NCI-H187 (cell line): ENCODE results near the gene PTGDR.

Source experiments
- DNase-seq, 2 experiments: peaks; one replicate each; lab custom pipeline; 2025; lab: John Stamatoyannopoulos, UW

PTGDR gene

DNA sequence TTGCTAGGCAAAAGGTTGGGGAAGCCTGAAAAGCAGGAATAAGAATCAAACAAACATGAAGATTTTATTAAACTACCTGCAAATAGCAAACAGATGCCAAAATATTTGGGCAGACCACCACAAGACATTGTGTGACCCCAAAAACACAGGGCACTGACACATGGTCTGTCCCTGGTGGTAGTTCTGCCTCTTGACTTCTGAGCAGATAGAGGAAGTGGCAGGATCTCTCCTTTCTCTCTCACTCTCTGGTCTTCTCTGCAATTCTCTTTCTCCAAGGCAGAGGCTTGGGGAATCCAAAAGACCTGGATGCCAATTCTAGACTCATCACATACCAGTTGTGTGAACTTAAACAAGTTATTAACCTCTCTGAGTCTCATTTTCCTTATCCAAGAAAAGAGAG, 4.3 kb upstream of the PTGDR start:
- DNase-seq: no peak

DNA sequence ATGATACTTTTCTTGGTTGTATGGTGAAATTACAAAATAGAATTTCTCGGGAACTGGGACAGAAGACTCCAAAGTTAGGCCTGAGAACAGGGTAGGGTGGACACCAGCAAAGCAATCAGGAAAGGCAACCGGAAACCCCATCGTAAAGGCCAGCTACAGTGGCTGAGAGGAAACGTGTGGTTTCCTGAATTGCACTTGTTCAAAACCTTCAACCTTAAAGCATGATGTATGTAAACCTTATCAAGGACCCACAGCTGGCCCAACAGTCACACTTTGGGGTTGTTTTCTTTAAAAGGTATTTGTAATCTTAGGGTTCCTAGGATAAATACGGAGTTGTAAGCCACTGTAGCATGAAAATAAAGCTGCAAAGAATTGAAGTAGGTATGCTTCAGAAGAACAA, 2.2 kb upstream of the PTGDR start:
- no peak for DNase-seq

DNA sequence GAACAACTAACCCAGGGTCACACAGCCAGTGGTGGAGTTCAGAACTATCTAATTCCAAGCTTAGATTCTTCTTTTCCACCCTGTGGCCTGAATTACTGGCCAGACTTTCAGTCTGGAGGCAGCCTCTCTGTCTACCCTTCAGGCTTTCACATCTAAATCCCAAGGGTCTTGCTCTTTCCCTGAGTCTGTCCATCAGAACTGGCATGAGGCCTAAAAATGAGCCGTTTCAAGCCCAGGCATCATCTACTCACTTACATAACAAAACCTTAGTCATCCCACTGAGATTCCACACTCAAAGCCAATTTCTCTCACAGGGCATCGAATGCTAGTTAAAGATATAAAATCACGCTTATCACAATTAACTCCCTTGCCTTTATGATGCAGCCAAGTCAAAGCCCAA, 1.3 kb upstream of the PTGDR start:
- no peak for DNase-seq

DNA sequence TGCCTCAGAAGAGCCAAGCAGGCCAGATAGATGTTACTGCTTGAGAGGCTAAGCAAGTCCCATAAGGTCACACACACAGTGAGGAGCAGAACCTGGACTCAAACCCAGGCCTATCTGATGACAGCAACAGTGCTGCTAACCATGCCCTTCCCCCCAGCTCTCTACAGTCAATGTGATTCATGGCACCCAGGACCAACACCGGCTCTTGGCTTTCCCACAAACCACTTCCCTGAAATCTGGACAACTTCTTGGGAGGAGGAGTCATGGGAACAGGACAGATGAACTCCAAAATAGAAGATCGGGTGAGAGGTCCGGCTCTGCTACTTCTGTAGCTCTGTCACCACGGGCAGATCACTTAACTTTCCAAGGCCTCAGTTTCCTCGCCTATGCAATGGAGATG, 716 bp upstream of the PTGDR start:
- no peak for DNase-seq

DNA sequence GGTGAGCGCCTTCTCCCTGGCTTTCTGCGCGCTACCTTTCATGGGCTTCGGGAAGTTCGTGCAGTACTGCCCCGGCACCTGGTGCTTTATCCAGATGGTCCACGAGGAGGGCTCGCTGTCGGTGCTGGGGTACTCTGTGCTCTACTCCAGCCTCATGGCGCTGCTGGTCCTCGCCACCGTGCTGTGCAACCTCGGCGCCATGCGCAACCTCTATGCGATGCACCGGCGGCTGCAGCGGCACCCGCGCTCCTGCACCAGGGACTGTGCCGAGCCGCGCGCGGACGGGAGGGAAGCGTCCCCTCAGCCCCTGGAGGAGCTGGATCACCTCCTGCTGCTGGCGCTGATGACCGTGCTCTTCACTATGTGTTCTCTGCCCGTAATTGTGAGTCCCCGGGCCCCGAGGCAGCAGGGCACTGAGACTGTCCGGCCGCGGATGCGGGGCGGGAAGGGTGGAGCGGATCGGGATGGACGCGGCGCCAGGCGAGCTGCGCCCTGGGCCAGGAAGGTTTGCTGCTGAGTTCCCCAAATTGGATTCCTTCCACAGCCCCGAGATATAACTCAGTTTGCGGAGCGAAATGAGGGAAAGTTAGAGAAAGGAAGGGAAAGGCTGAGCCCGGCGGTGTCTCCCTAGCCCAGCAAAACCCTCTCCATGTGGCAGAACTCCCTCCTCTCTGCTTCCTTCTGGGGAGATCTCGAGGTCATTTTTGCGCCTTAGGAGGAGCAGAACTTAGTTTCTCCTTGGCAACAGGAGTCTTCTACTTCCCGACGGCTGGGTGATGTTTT, 972 bp downstream of the PTGDR start:
- no peak for DNase-seq

DNA sequence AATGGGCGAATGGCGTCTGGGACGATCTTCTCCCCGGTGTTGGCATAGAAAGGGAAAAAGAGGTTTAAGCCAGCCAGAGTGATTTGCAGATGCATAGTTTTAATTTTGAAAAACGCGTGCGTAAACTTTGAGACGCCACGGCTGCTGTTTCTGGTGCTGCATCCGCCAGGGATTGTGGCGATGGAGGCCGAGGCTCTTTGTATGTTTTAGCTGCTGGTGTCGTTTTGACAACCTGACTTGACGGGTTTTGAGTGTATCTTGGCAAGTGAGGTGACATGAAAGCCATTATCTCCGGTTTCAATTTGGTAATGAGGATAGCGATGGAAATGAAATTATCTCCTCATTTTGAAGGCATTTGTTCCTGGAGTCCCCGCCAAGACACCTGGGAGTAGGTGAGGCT, 1.6 kb downstream of the PTGDR start:
- no peak for DNase-seq

DNA sequence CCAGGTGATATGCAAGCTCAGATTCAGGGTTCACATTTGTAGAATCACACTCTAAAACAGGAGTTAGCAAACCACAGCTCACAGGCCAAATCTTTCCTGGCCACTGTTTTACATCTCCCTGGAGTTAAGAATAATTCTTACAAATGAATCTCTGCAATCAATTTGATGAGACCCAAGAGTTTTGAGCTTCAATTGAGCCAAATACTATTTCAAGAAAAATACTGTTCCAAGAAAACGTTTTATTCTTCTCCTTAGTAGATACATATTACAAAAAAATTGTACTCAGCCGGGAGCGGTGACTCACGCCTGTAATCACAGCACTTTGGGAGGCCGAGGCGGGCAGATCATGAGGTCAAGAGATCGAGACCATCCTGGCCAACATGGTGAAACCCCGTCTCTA, 2.5 kb downstream of the PTGDR start:
- DNase-seq: no peak

DNA sequence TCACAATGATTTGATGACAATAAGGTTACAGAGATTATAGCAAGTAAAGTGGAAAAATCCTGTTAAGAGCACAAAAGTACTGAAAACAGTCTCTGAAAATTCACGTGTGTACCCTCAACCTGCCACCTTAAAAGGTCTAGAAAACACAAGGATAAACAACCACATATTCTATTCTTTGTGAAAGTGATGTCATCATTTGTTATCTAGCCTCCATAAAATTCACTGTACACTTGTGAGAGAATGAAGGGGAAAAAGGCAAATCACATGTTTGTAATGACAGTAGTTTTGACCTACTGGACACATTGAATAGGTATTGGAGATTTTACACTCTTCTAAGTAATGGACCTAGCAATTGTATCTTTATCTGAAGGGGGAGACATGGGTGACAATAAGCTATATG, 4.0 kb downstream of the PTGDR start:
- no peak for DNase-seq

DNA sequence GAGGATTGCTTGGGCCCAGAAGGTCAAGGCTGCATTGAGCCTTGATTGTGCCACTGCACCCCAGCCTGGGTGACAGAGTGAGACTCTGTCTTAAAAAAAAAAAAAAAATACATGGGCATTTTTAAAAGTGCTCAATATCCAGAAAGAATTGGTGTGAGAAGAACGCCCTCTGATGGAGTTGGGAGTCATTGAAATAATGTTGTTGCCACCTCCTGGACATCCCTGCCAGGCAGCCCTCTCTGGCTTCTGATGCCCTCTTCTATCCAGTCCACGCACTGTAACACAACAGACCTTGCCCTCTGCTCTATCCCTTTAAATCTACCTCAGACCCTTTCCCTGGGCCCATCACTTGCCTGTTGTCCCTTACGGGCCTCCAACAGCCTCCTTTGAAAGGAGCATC, 4.9 kb downstream of the PTGDR start:
- no peak for DNase-seq

DNA sequence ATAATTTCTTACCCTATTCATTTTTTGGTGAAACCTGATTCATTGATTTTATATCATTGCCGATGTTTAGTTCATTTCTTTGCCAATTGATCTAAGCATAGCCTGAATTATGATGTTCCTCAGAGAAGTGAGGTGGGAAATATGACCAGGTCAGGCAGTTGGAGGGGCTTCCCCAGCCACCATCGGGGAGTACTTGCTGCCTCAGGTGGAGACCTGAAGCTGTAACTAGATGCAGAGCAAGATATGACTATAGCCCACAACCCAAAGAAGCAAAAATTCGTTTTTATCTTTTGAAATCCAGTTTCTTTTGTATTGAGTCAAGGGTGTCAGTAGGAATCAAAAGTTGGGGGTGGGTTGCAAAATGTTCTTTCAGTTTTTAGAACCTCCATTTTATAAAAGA, 7.9 kb downstream of the PTGDR start:
- no peak for DNase-seq

DNA sequence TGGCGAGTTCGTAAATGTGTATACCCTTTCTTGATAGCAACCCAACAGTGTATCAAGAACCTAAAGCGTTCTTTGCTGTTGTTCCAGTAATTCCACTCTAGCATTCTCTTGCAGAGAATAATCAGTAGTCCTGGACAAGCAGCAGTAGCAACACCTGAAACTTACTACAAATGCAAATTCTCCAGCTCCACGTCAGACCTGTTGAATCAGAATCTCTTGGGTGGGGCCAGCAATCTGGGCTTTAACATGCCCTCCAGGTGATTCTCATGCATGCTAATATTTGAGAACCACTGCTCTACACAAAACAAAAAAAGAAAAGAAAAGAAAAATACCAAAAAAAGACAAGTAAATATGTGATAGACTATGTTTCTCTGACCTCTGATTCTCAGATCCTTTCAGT, 10.1 kb downstream of the PTGDR start:
- DNase-seq: no peak

DNA sequence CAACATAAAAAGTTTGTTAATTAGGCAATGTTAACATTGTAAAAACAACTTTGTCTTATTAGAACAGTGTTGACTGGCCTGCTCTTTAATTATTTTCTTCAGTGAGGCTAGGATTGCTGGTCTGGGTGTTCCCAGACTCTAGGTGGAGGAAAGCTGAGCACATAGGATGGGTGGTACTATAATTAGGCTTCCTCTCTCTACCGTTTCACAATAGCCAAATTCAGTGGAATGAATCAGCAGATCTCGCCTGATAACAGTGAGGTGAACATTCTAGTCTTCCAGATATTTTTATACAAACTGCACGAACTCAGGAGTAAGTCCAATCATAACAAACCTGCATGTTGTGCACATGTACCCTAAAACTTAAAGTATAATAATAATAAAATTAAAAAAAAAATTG, 11.9 kb downstream of the PTGDR start:
- DNase-seq: no peak

DNA sequence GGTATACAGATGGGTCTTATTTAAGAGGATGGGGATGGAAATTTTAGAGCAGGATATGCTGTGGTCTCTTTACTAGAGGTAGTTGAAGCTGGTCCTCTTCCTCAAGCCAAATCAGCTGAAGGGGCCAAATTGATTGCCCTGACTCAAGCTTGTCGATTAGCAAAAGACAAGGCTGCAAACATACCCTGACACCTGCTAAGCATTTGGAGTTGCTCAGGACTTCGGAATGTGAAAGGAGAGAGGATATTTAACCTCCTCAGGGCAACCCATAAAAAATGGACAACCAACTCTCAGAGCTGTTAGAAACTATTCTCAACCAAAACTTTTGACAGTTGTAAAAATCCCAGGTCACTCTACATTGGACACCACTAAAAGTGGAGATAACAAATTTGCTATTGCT, 15.6 kb downstream of the PTGDR start:
- no peak for DNase-seq

DNA sequence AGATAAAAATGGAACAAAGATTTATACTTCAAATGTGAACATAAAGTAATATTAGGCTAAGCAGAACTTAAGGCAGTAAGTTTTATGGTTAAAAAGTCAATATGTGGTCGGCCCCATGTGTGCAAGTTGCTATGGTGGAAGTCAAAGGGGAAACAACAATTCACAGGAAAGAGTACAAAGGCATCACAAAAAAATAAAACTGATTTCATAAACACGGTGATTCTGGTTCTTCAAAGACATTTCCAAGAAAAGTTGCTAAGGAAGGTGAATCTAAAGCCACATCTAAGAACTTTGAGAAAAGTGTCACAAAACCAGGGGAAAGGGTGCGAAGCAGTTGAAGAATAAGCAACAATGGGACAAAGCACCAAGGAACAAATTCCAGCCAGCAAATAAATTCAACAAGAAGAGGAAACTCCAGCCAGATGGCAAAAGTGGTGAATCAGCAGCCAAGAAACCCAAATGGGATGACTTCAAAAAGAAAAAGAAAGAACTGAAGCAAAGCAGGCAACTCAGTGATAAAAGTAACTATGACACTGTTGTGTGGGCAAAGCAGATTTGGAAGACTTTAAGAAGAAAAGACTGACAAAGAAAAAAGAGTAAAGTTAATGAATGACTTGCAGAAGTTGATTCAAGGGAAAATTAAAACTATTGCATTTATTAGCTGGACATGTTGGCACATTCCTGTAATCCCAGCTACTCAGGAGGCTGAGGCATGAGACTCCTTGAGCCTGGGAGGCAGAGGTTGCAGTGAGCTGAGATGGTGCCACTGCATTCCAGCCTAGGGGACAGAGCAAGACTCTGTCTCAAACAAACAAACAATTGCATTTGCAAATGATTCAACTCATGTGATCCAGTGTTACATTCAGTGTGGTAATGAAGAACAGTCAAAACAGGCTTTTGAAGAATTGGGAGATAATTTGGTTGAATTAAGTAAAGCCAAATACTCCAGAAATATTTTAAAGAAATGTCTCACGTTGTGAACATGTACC, 19.5 kb downstream of the PTGDR start:
- no peak for DNase-seq

DNA sequence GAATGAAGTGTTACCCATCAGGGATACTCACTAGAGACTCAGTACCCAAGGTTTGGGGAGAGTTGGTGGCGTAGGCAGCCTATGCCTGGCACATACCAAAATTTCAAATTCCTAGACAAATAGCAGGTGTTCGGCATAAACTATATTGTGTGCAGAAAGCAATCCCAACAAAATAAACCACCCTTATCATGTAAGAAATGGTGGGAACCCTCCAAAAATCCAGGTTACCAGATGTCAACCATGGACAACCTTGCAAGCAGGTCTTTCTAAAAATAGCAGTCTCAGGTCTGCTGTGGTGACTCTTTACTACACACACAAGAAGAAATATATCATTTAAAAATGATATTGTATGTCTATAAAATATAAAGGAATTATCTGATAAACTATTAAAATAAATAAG, 28.9 kb downstream of the PTGDR start:
- DNase-seq: no peak

DNA sequence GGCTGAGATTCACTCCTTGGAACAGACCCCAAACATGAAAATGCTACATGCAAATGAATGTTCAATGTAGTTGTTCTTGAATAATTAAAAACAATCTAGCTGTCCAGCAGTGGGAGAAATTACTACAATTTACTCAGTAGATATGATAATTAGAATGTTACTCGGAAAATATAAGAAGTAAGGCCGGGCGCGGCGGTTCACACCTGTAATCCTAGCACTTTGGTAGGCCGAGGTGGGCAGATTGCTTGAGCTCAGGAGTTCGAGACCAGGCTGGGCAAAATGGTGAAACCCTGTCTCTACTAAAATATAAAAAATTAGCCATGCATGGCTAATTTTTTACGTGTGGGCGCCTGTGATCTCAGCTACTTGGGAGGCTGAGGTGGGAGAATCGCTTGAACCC, 31.3 kb downstream of the PTGDR start:
- DNase-seq: no peak

DNA sequence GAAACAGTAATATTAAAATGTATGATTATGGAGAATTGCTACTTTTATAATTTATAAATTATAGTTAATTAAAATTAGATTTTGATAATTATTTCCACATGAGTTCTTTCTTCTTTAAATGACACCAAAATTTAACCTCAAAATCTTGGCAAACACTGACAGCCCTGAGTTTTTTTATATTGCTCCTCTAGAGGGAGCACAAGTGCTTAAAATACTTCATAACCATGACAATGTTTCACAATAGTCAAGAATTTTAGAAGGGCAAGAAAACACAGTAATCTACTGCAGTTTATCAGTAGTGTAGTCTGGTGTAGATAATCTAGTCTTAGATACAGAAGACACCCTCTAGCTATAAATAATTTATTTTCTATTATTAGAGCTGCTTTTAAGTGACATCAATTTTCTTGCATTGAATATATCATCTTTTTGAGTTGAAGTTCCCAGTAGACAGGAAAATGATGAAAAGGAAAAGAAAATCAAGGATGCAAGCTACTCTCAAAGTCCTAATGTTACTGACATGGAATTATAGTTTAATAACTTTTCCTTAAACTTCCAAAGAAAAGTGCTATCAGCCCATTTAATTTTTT, 32.3 kb downstream of the PTGDR start:
- DNase-seq: no peak

DNA sequence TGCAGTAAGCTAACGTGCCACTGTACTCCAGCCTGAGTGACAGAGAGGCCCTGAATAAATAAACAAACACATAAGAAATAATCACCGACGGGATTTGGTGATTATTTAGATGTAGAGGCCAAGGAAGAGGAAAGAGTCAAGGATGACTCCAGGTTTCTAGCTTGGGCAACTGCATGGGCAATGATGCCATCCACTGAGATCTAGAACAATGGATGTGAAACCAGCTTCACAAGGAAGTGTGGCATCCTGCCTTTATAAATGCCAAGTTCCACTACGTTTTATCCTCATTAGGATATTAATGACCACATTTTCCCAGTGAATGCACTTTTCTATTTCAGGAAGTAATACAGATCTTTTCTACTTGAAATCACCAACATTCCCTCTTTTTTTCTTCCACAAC, 35.7 kb downstream of the PTGDR start:
- DNase-seq: no peak

DNA sequence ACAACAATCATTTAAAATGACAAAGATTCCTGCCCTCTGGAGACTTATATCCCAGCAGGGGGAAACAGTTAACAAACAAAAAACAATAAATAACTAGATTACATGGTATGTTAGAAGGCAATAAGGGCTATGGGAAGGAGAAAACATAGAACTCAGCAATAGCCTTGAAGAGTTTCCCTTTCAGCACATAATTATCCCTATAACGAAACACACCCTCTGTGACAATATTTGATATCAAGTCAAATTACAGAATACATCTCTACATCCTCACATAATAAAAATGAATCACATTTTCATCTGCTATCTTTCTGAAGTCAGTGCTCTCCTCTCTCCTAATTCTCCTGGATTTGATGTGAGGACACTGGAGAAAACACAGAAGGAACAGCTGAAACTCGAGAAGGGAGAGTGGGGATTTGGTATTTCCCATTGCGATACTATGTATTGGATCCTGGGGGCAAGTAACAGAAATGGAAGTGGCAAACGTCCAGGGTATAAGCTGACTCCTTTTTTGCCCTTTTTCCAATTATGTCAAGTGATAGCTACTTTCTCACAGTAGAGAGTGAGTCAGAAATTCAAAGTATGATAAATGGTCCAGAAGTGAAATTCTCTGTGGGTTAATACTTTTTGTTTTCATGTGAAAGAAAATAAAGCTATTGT, 36.9 kb downstream of the PTGDR start:
- no peak for DNase-seq

DNA sequence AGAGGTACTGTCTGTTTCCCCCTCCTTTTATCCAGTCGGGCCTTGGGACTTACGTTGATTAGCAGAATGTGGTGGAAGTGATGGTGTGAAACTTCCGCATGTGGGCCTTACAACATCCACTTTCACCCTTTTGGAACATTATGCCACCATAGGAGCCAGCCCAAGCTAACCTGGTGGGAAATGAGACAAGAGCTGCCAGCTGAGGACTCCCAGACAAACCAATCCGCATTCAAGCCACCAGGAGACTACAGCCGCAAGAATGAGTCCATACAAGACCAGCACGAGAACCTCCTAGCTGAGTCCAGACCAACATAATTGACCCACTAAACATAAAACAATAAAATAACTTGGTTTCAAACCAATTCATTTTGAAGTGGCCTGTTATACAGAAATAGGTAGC, 37.5 kb downstream of the PTGDR start:
- no peak for DNase-seq

DNA sequence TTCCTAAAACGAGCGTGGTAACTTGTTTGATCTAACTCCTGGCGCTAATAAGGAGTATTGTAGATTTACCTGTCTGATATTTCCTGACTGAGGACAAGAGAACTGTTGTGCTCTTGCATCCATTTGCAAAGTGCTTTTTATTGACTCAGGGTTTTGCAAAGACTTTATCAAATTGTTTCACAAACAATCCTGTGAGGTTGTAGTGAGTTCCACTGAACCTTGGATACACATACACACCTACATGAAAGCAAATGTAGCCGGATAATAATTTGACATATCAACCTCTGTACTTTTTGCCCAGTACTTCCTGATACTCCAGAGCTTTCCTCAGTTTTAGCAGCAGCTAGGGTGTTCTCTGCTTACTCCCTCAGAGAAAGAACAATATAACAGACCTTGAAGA, 39.9 kb downstream of the PTGDR start:
- DNase-seq: no peak

DNA sequence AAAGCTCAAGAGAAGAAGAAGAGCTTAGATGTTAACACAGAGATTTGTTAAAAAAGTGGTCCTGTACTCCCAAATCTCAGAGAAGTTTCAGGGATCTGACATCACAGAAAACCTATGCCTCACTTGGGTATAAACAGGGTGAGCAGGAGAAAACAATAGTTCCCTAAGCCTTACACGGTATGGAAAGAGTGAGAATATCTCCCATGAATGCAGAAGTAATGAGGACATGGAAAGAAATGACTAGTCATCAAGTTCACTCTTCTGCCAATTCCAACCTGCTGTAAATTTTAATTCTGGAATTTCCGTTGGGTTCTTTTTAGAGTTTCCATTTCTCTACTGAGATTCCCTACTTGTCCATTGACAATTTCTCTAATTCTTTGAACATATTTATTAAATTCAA, 40.4 kb downstream of the PTGDR start:
- DNase-seq: no peak
